K562 (cell line): ENCODE results near the gene TEX30. TPM values are rescaled to one million over a fixed set of nuclear protein-coding genes. Genes with fewer than 3 reads are reported as not detected.
"Not testable (repeated sequence)": the region's sequence is repeated elsewhere in the genome, so short reads cannot be mapped to it uniquely, and the experiment has no call there.

ENCODE experiments used
- ATAC-seq: fragments of 200-7000 bp; cut with Tn5 transposase; 3 replicates; pipeline ENCODE4 v1.9.1; 2020; ENCODE audit warnings: moderate library complexity
- BruUV-seq: library from RNA; stranded (reverse); fragments of 400-500 nt; replicated peaks from 2 replicates; lab custom pipeline; 2021; lab: Mats Ljungman, UMichigan
- CTCF ChIA-PET: fragments of 300-600 bp; formaldehyde crosslinking; extraction: SDS; loops from one replicate; lab custom pipeline; 2021; ENCODE audit warnings: low intra/inter-chr PET ratio; lab: Yijun Ruan, JAX
- POLR2A ChIA-PET: fragments of 300-600, 350-650 bp; sonication (Branson Sonifier 250); formaldehyde crosslinking; extraction: SDS; loops from one replicate; lab custom pipeline; 2021; ENCODE audit warnings: antibody characterized with exemption, inconsistent platforms; lab: Yijun Ruan, JAX
- DNase-seq, 4 experiments: peaks; one replicate each; pipeline versions ENCODE4 v3.0.0 to v3.0.0-alpha.2; 2011 to 2018; ENCODE audit warnings: low spot score in 3 of 4, mixed read lengths in 3 of 4; ENCODE audit errors: extremely low read depth in 1 of 4
- FAIRE-seq: peaks from 2 replicates; lab custom pipeline; 2011; peaks lifted over from hg19 to GRCh38; lab: Jason Lieb, UNC
- H2AFZ ChIP-seq: 2 replicates; pipeline ENCODE4 v1.6.0; 2011; ENCODE audit warnings: low read depth, low read length, control low read depth, inconsistent platforms
- H3K27ac ChIP-seq: fragments of 200-600 bp; 3 replicates; pipeline ENCODE4 v1.8.0; 2011; ENCODE audit warnings: low read depth, mild to moderate bottlenecking, control low read depth, inconsistent platforms, low read length, moderate library complexity, mixed read lengths; ENCODE audit errors: extremely low read depth
- H3K27me3 ChIP-seq, 2 experiments: fragments of 300-600 bp in 1 of 2; 2 replicates in 1 of 2; 3 replicates in 1 of 2; pipeline versions ENCODE4 v1.6.0 to v1.8.0; 2011; ENCODE audit warnings: inconsistent platforms in 2 of 2, low read length in 2 of 2, mild to moderate bottlenecking in 1 of 2, mixed read lengths in 1 of 2, moderate library complexity in 1 of 2; ENCODE audit not compliant: control insufficient read depth in 2 of 2, insufficient read depth in 2 of 2
- H3K36me3 ChIP-seq: fragments of 300-600 bp; 3 replicates; pipeline ENCODE4 v1.8.0; 2011; ENCODE audit warnings: mild to moderate bottlenecking, low read length, inconsistent platforms; ENCODE audit not compliant: control insufficient read depth, insufficient read depth
- H3K4me1 ChIP-seq, 2 experiments: fragments of 200-600 bp in 1 of 2; replicated peaks in 1 of 2; 2 replicates in 1 of 2; 3 replicates in 1 of 2; pipeline versions ENCODE4 v1.5.1 to v1.8.0; 2011; ENCODE audit warnings: inconsistent platforms in 2 of 2, low read length in 2 of 2, mild to moderate bottlenecking in 1 of 2, mixed read lengths in 1 of 2, moderate library complexity in 1 of 2; ENCODE audit not compliant: control insufficient read depth in 2 of 2, insufficient read depth in 2 of 2
- H3K4me2 ChIP-seq: 2 replicates; pipeline ENCODE4 v1.6.1; 2011; ENCODE audit warnings: low read length, control low read depth, inconsistent platforms, mixed read lengths; ENCODE audit not compliant: insufficient read depth
- H3K4me3 ChIP-seq: fragments of 200-600 bp; sonication (generic), shearing (Covaris generic); 2 replicates; pipeline ENCODE4 v1.5.1; 2016; ENCODE audit warnings: control low read depth, inconsistent platforms
- H3K79me2 ChIP-seq: fragments of 200-600 bp; 3 replicates; pipeline ENCODE4 v1.8.0; 2011; ENCODE audit warnings: low read length, inconsistent platforms; ENCODE audit not compliant: control insufficient read depth, insufficient read depth
- H3K9ac ChIP-seq, 2 experiments: 2 replicates each; pipeline versions ENCODE4 v1.6.0 to v1.6.1; 2011; ENCODE audit warnings: low read depth in 2 of 2, low read length in 2 of 2, control low read depth in 1 of 2, inconsistent platforms in 1 of 2, mild to moderate bottlenecking in 1 of 2, mixed read lengths in 1 of 2; ENCODE audit not compliant: insufficient read depth in 1 of 2
- H3K9me1 ChIP-seq: one replicate; pipeline ENCODE4 v1.6.0; 2011; ENCODE audit warnings: inconsistent platforms, mild to moderate bottlenecking, low read length, moderate library complexity; ENCODE audit not compliant: control insufficient read depth, insufficient read depth
- H3K9me3 ChIP-seq: replicated peaks from 2 replicates; pipeline ENCODE4 v1.5.1; 2011; ENCODE audit warnings: low read depth, low read length, inconsistent platforms; ENCODE audit not compliant: control insufficient read depth, insufficient read depth
- H4K20me1 ChIP-seq: replicated peaks from 2 replicates; pipeline ENCODE4 v1.6.1; 2011; ENCODE audit warnings: low read length, inconsistent platforms, mixed read lengths; ENCODE audit not compliant: control insufficient read depth, insufficient read depth
- ARID1B ChIP-seq: fragments of 450-650 bp; IDR thresholded peaks from 2 replicates; pipeline ENCODE4 v1.6.1; 2016; ENCODE audit warnings: antibody characterized with exemption, mild to moderate bottlenecking, inconsistent platforms
- CTBP1 ChIP-seq: fragments of 450-650 bp; IDR thresholded peaks from 2 replicates; pipeline ENCODE4 v1.6.1; 2016; ENCODE audit warnings: borderline replicate concordance
- DPF2 ChIP-seq: fragments of 450-650 bp; IDR thresholded peaks from 2 replicates; pipeline ENCODE4 v1.6.1; 2016
- ESRRA ChIP-seq: fragments of 450-650 bp; IDR thresholded peaks from 2 replicates; pipeline ENCODE4 v1.6.1; 2014; ENCODE audit warnings: low read depth, mild to moderate bottlenecking, moderate library complexity, borderline replicate concordance
- SMARCE1 ChIP-seq: fragments of 450-650 bp; IDR thresholded peaks from 2 replicates; pipeline ENCODE4 v1.7.1; 2016; ENCODE audit warnings: mild to moderate bottlenecking
- TEAD4 ChIP-seq, 2 experiments: sonication (generic) in 1 of 2; formaldehyde crosslinking in 1 of 2; IDR thresholded peaks; 2 replicates each; pipeline versions ENCODE4 v1.6.1 to v1.8.0; 2012 to 2022; ENCODE audit warnings: borderline replicate concordance in 1 of 2, inconsistent platforms in 1 of 2, low read length in 1 of 2, mild to moderate bottlenecking in 1 of 2, missing genetic modification reagents in 1 of 2
- WGBS: fragments of 100-300 bp; shearing (Covaris generic); methylation state at CpG from one replicate; pipeline ENCODE4 v1.1.6; 2016; ENCODE audit warnings: low coverage, mixed read lengths; ENCODE audit not compliant: insufficient coverage; ENCODE audit errors: missing lambda C conversion rate; 5-methylcytosine and 5-hydroxymethylcytosine counted together
- in situ Hi-C: fragments of 300-500 bp; cut with MboI; formaldehyde crosslinking; loops from 4 replicates; pipeline ENCODE4 v1.15.0; 2018; ENCODE audit warnings: inconsistent platforms, mixed read lengths
- intact Hi-C: fragments of 100-400 bp; cut with micrococcal nuclease; formaldehyde crosslinking; loops from 2 replicates; pipeline ENCODE4 v1.14.2; 2022
- polyA plus RNA-seq, 8 experiments: library from polyadenylated mRNA; depleted of rRNA in 4 of 8; stranded (reverse) in 5 of 8; unstranded in 3 of 8; fragments of >200 nt; fragmentation: Nextera tagmentation in 2 of 8; fragmentation: Illumina TruSeq in 1 of 8; extraction: Ambion mirVana in 2 of 8; extraction: Trizol in 1 of 8; gene quantifications; 2 replicates each; pipeline versions ENCODE4 v1.2.1 to v1.2.3, GENCODE V29; 2011 to 2014; ENCODE audit warnings: inconsistent platforms in 1 of 8, missing spikeins in 1 of 8
- total RNA-seq, 7 experiments: library from RNA; depleted of rRNA in 6 of 7; stranded (reverse); fragments of >200 nt in 6 of 7; fragmentation: Illumina TruSeq in 2 of 7; extraction: Trizol in 2 of 7; gene quantifications; 2 replicates each; pipeline versions ENCODE4 v1.2.1 to v1.2.3, GENCODE V29; 2011 to 2021; ENCODE audit warnings: low replicate concordance in 1 of 7
- TF ChIP-seq, protein P1 (sequence below): fragments of 450-650 bp; formaldehyde crosslinking; IDR thresholded peaks from 2 replicates; pipeline ENCODE4 v1.4.0; 2020; ENCODE audit warnings: mild to moderate bottlenecking, moderate library complexity
- TF ChIP-seq, protein P2 (sequence below): IDR thresholded peaks from 3 replicates; pipeline ENCODE4 v1.6.1; 2011; ENCODE audit warnings: borderline replicate concordance, mild to moderate bottlenecking, moderate library complexity; ENCODE audit not compliant: insufficient read length; ENCODE audit errors: extremely low read depth

TEX30 gene
- total and polyA plus RNA-seq, 9 of the 15 experiments (the other 6 are each of a cell fraction or from before 2014, with no cell fraction given) = 24.1 to 143 (median 37.3) TPM

DNA sequence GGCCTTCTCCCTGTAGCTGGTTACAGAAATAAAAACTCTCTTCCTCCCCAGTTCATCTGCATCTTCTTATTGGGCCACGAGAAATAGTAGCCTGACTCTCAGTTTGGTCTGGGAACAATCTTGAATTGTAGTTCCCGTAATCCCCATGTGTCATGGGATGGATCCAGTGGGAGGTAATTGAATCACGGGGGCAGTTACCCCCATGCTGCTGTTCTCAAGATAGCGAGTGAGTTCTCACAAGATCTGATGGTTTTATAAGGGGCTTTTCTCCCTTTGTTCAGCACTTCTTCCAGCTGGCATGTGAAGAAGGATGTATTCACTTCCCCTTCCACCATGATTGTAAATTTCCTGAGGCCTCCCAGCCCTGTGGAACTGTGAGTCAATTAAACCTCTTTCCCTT lies 7.1 kb upstream of the TEX30 start:
- H3K9ac ChIP-seq, H3K36me3 ChIP-seq, CTCF ChIA-PET, H3K4me2 ChIP-seq, H3K27me3 ChIP-seq, H3K79me2 ChIP-seq, BruUV-seq, H3K27ac ChIP-seq, H3K4me3 ChIP-seq, DNase-seq, FAIRE-seq, H3K9me3 ChIP-seq, in situ Hi-C loops, H3K9me1 ChIP-seq, intact Hi-C loops, H2AFZ ChIP-seq, ATAC-seq, H4K20me1 ChIP-seq, POLR2A ChIA-PET: not testable (repeated sequence)
- WGBS = 64% methylated on average over 2 of the region's 4 CpGs
- peaks cover 0 to 10% of the 10 kb centered on the region in 2 experiments; a peak in 1 of 5 replicates for H3K4me1 ChIP-seq

DNA sequence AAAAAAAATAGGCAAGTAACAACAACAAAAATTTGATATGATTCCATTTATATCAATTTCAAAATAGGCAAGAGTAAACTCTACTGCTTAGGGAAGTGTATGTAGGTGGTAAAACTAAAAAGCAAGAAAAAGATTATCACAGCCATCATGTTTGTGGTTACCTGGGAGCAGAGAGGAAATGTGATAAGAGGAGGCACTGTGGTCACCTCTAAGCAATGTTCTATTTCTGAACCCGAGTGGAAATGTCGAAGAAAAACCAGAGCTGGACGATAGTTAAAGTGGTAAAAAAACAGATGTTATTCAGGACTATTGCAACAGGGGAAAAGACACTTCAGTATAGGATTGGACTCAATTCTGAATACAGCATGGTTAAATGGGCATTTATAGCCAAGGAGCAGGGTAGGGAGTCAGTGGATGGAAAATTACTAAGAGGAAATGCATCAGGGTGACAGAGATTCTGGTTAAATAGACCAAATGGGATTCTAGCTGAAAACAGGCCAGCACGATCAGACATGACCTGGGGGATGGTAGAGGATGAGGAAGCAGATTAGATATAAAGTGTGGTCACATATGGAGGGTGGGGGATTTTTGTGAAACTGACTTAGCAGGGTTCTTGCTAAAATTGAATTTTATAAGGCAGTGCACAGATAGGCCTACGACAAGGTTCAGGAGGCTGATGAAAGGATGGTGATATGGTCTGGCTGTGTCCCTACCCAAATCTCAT lies 6.0 kb upstream of the TEX30 start:
- H3K9me1 ChIP-seq = no peaks in the 10 kb centered on the region
- no peaks in the 10 kb centered on the region for H3K27me3 ChIP-seq
- POLR2A ChIA-PET = interaction anchor here (0.5 kb wide), 1 partner anchor 21 kb away, joined by 3 read pairs; no protein-coding TSS in a partner anchor
- in situ Hi-C loops = no loop called here
- H3K9ac ChIP-seq = no peak overlapping the region; a peak in 1 of 4 replicates
- H3K9me3 ChIP-seq = no peaks in the 10 kb centered on the region
- peak overlapping the region; percentile 25; the same call in 1 of the 3 replicates for H3K27ac ChIP-seq
- TF ChIP-seq DPF2 = 0 out of 2 replicates have a peak, but pooled peaks have one; percentile 28
- TF ChIP-seq, protein P1, sequence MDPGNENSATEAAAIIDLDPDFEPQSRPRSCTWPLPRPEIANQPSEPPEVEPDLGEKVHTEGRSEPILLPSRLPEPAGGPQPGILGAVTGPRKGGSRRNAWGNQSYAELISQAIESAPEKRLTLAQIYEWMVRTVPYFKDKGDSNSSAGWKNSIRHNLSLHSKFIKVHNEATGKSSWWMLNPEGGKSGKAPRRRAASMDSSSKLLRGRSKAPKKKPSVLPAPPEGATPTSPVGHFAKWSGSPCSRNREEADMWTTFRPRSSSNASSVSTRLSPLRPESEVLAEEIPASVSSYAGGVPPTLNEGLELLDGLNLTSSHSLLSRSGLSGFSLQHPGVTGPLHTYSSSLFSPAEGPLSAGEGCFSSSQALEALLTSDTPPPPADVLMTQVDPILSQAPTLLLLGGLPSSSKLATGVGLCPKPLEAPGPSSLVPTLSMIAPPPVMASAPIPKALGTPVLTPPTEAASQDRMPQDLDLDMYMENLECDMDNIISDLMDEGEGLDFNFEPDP = no peak
- peak; percentile 35; the same call in 1 of the 2 replicates for TF ChIP-seq ARID1B
- TF ChIP-seq CTBP1 = peak; percentile 30; the same call in 1 of the 2 replicates
- peak; percentile 50; the same call in 1 of the 2 replicates for TF ChIP-seq TEAD4 (IDR thresholded peaks at IDR 0.05; ENCODE audit: low read length)
- no peak for TF ChIP-seq TEAD4 (CRISPR knock-in tag; IDR thresholded peaks at IDR 0.05; ENCODE audit: borderline replicate concordance)
- TF ChIP-seq, protein P2, sequence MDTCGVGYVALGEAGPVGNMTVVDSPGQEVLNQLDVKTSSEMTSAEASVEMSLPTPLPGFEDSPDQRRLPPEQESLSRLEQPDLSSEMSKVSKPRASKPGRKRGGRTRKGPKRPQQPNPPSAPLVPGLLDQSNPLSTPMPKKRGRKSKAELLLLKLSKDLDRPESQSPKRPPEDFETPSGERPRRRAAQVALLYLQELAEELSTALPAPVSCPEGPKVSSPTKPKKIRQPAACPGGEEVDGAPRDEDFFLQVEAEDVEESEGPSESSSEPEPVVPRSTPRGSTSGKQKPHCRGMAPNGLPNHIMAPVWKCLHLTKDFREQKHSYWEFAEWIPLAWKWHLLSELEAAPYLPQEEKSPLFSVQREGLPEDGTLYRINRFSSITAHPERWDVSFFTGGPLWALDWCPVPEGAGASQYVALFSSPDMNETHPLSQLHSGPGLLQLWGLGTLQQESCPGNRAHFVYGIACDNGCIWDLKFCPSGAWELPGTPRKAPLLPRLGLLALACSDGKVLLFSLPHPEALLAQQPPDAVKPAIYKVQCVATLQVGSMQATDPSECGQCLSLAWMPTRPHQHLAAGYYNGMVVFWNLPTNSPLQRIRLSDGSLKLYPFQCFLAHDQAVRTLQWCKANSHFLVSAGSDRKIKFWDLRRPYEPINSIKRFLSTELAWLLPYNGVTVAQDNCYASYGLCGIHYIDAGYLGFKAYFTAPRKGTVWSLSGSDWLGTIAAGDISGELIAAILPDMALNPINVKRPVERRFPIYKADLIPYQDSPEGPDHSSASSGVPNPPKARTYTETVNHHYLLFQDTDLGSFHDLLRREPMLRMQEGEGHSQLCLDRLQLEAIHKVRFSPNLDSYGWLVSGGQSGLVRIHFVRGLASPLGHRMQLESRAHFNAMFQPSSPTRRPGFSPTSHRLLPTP = no peak
- peak; percentile 34; the same call in 1 of the 2 replicates for TF ChIP-seq SMARCE1
- TF ChIP-seq ESRRA = peak; percentile 67; the same call in 1 of the 2 replicates
- TF ChIP-seq, all 486 proteins: peak for 6
- CTCF ChIA-PET = no interaction called here
- Histone ChIP-seq H3K36me3 (peaks cover 2% of the 10 kb centered on the region; the same call in 1 of the 3 replicates), H3K4me2 (no peak overlapping the region), H3K79me2 (no peaks in the 10 kb centered on the region), H3K4me3 (no peak overlapping the region), H3K4me1 (peaks cover 0 to 10% of the 10 kb centered on the region in 2 experiments; a peak in 1 of 5 replicates), H4K20me1 (no peaks in the 10 kb centered on the region), H2AFZ (peak overlapping the region; percentile 59)
- FAIRE-seq (no peak), DNase-seq (no peak), ATAC-seq (peak; percentile 65)
- WGBS = 7% methylated on average over 5 of the region's 5 CpGs
- BruUV-seq = no TSS peak
- intact Hi-C loops = loop anchor here (10.0 kb wide), 1 partner anchor 115 kb away; no protein-coding TSS in a partner anchor
